Measurements from ENCODE around the gene MBIP.
A peak's percentile ranks its signal among the peaks of the same experiment; 100 is the strongest.

Gene MBIP

DNA sequence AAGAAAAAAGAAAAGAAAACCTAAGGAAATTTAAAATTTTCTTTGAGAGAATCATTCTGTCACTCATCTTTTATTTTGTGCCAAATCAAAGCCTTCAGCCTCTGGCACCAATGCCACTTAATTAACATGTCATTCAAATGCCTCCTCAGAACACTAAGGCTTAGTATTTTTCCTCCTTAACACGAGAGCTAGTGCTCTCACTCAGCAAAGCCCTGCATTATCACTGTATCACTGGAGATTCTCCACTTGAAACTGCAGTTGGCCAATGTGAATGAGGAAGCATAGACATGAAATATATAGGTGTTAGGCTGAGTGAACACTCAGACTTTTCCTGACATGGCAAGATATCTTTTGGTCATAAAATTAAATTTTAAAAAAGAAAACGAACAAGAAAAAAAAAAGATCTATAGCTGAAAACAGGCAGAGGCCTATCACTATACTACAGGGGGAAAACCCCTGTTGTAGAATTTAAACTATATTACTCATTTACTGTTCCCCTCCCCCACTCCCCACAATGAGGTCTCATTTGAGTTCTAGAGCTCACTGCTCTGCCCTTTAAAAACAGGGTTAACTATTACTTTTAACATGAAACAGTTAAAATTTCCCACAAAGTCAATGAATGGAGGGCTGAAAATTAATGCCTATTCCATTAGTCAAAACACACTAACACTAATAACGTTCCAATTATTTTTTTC lies 5.1 kb downstream of the MBIP start:
- no peak overlapping the region for H3K4me3 ChIP-seq (ENCODE audit: insufficient read depth, low read depth, low read length)
- H3K27me3 ChIP-seq (ENCODE audit: control insufficient read depth, insufficient read depth, low read length, poor library complexity, severe bottlenecking): no peaks in the 10 kb centered on the region
- no peaks in the 10 kb centered on the region for H3K9me3 ChIP-seq (ENCODE audit: control insufficient read depth, low read length)
- 44 to 45% methylated on average over 2 of the region's 3 CpGs for WGBS, 2 experiments
- peaks cover 12% of the 10 kb centered on the region for H3K36me3 ChIP-seq (ENCODE audit: control insufficient read depth, insufficient read depth, low read length)
- H3K27ac ChIP-seq (ENCODE audit: insufficient read depth, low read depth, low read length, poor library complexity, severe bottlenecking): peak overlapping the region; percentile 8
- H3K4me1 ChIP-seq (ENCODE audit: control insufficient read depth, insufficient read depth, low read length): peaks cover 33% of the 10 kb centered on the region

DNA sequence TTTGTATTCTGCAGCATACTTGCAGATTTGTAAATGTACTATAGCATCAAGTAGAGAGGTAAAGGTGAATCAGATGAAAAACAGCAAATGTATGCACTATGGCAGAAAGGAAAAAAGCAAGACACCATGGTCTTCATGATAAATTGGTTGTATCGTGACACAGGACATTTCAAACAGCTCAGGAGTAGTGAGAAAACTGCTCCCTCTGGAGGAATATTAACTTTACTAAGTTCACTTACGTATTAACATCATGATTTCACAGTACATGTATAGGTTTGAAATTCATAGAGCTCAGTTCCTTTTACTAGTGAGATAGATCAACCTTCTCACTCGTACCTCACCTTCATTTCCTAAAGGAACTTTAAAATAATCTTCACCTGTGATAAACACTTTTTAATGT lies 6.5 kb downstream of the MBIP start:
- Histone ChIP-seq H3K4me1 (ENCODE audit: control insufficient read depth, insufficient read depth, low read length) (peaks cover 33% of the 10 kb centered on the region), H3K4me3 (ENCODE audit: insufficient read depth, low read depth, low read length) (no peak overlapping the region), H3K27ac (ENCODE audit: insufficient read depth, low read depth, low read length, poor library complexity, severe bottlenecking) (no peak overlapping the region), H3K9me3 (ENCODE audit: control insufficient read depth, low read length) (no peaks in the 10 kb centered on the region), H3K27me3 (ENCODE audit: control insufficient read depth, insufficient read depth, low read length, poor library complexity, severe bottlenecking) (no peaks in the 10 kb centered on the region), H3K36me3 (ENCODE audit: control insufficient read depth, insufficient read depth, low read length) (peaks cover 23% of the 10 kb centered on the region)
- WGBS, 2 experiments: 88 to 91% methylated on average over 2 to 3 of the region's 3 CpGs

DNA sequence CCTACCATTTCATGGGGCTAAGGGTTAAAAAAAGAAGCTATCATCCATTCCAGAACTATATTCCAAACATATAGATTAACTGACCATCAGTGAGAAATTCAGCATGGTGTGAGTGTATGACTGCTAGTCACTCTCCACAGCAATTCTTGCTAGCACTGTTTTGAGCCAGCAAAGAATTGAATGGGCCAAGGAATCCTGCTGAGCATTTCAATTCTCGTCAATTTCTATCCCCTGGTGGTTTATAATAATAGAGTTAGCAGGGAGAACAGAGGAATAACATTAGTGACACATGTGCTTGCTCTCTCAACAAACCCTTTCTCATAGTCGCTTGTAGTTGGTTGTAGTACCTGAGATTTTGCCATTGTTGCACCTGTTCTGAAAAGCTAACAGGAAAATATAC lies 7.2 kb downstream of the MBIP start:
- Histone ChIP-seq H3K36me3 (ENCODE audit: control insufficient read depth, insufficient read depth, low read length) (peaks cover 27% of the 10 kb centered on the region), H3K27me3 (ENCODE audit: control insufficient read depth, insufficient read depth, low read length, poor library complexity, severe bottlenecking) (no peaks in the 10 kb centered on the region), H3K4me3 (ENCODE audit: insufficient read depth, low read depth, low read length) (no peak overlapping the region), H3K27ac (ENCODE audit: insufficient read depth, low read depth, low read length, poor library complexity, severe bottlenecking) (no peak overlapping the region), H3K4me1 (ENCODE audit: control insufficient read depth, insufficient read depth, low read length) (peaks cover 33% of the 10 kb centered on the region), H3K9me3 (ENCODE audit: control insufficient read depth, low read length) (no peaks in the 10 kb centered on the region)
- 0 to 15% methylated on average over 1 to 2 of the region's 2 CpGs for WGBS, 2 experiments

DNA sequence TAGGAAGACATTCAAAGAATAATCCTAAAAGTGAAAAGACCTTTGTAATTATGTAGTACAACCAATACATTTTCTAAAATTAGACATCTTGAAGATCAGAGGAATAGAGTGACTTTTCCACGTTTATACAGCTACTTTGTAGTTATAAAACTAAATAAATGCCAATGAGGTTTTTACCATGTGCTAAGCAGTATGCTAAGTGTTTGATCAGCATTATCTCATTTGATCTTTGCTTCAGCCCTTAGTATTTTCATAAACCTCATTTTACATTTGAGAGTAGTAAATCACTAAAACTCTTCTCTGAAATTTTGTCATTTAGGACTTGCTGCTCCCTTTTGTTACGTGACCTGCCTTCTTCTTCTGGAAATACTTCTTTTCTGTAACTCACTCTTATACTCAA lies 13.6 kb downstream of the MBIP start:
- Histone ChIP-seq H3K36me3 (ENCODE audit: control insufficient read depth, insufficient read depth, low read length) (peaks cover 49% of the 10 kb centered on the region), H3K9me3 (ENCODE audit: control insufficient read depth, low read length) (no peaks in the 10 kb centered on the region), H3K4me3 (ENCODE audit: insufficient read depth, low read depth, low read length) (no peak overlapping the region), H3K27me3 (ENCODE audit: control insufficient read depth, insufficient read depth, low read length, poor library complexity, severe bottlenecking) (no peaks in the 10 kb centered on the region), H3K4me1 (ENCODE audit: control insufficient read depth, insufficient read depth, low read length) (no peaks in the 10 kb centered on the region), H3K27ac (ENCODE audit: insufficient read depth, low read depth, low read length, poor library complexity, severe bottlenecking) (no peak overlapping the region)
- WGBS, 2 experiments: 86 to 98% methylated on average over 1 to 2 of the region's 2 CpGs

DNA sequence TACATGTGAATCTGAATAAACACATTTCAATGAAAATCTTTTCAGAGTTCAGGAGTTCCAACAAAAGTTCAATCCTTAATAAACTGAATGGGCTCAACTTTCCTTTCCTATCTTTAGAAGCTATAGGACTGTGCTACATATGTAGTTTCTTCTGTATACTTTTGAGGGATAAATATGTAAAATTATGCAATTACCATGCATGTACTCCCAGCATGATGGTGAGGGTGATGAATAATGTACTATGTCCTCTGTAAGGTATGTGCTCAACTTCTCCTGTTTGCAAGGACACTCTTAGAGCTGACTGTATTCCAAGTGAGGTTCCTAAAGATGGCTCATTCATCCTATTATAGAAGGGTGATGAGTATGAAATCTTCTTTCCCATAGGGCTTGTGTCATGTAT lies 15.5 kb downstream of the MBIP start:
- H3K36me3 ChIP-seq (ENCODE audit: control insufficient read depth, insufficient read depth, low read length): peaks cover 37% of the 10 kb centered on the region
- no peaks in the 10 kb centered on the region for H3K9me3 ChIP-seq (ENCODE audit: control insufficient read depth, low read length)
- H3K4me3 ChIP-seq (ENCODE audit: insufficient read depth, low read depth, low read length): no peak overlapping the region
- no peaks in the 10 kb centered on the region for H3K27me3 ChIP-seq (ENCODE audit: control insufficient read depth, insufficient read depth, low read length, poor library complexity, severe bottlenecking)
- no peaks in the 10 kb centered on the region for H3K4me1 ChIP-seq (ENCODE audit: control insufficient read depth, insufficient read depth, low read length)
- no peak overlapping the region for H3K27ac ChIP-seq (ENCODE audit: insufficient read depth, low read depth, low read length, poor library complexity, severe bottlenecking)

DNA sequence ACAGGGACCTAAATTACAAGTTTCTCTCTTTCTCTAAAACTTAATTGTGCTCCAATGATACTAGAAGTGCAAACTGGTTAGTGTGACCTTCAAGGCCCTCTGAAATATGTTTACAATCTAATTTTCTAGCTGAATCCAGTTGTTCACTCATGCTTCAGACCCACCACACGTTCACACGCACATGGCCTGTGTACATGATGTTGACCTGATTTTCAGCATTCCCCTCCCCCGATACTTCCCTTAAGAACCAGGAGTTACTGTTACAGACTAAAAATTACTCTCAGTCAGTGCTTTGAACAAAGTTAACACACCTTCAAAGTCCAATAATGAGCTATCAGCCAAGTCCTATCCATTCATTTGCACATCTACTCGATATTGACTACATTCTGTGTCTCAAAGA lies 16.5 kb downstream of the MBIP start:
- no peak overlapping the region for H3K27ac ChIP-seq (ENCODE audit: insufficient read depth, low read depth, low read length, poor library complexity, severe bottlenecking)
- 69 to 71% methylated on average over 4 of the region's 4 CpGs for WGBS, 2 experiments
- H3K4me3 ChIP-seq (ENCODE audit: insufficient read depth, low read depth, low read length): no peak overlapping the region
- H3K9me3 ChIP-seq (ENCODE audit: control insufficient read depth, low read length): no peaks in the 10 kb centered on the region
- H3K27me3 ChIP-seq (ENCODE audit: control insufficient read depth, insufficient read depth, low read length, poor library complexity, severe bottlenecking): no peaks in the 10 kb centered on the region
- H3K4me1 ChIP-seq (ENCODE audit: control insufficient read depth, insufficient read depth, low read length): no peaks in the 10 kb centered on the region
- H3K36me3 ChIP-seq (ENCODE audit: control insufficient read depth, insufficient read depth, low read length): peaks cover 31% of the 10 kb centered on the region

DNA sequence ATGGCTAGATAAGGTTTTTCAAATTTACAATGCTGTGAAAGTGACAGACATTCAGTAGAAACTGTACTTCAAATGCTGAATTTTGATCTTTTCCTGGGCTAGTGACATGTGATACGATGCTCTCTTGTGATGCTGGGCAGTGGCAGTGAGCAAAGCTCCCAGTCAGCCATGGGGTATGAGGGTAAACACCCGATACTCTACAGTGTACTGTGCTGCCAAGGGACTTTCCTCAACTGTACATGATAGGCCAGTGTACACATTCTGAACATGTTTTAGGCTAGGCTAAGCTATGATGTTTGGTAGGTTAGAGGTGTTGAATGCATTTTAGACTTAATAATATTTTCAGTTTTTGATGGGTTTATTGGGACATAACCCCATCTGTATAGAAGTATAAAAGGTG lies 17.6 kb downstream of the MBIP start:
- H3K27ac ChIP-seq (ENCODE audit: insufficient read depth, low read depth, low read length, poor library complexity, severe bottlenecking): no peak overlapping the region
- no peak overlapping the region for H3K4me3 ChIP-seq (ENCODE audit: insufficient read depth, low read depth, low read length)
- H3K36me3 ChIP-seq (ENCODE audit: control insufficient read depth, insufficient read depth, low read length): peaks cover 34% of the 10 kb centered on the region
- H3K9me3 ChIP-seq (ENCODE audit: control insufficient read depth, low read length): no peaks in the 10 kb centered on the region
- no peaks in the 10 kb centered on the region for H3K27me3 ChIP-seq (ENCODE audit: control insufficient read depth, insufficient read depth, low read length, poor library complexity, severe bottlenecking)
- no peaks in the 10 kb centered on the region for H3K4me1 ChIP-seq (ENCODE audit: control insufficient read depth, insufficient read depth, low read length)
- 96 to 98% methylated on average over 2 of the region's 2 CpGs for WGBS, 2 experiments

DNA sequence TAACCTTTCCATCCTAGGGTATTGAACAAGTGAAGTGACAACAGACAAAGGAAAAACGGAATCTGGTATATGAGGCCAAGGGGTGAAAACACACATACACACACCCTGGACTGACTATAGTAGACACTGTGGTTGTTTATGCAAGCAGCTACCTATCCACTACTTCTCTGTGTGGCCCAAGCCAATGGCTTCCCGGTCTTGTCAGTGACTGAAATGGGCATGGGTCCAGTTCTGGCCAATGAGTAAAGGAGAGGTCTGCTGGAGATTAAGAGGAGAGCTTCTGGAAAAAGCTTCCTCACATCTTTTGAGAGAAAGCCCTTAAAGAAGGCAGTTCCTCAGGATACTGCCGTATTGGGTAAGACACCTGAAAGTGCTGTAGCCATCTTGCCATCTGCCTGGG lies 19.3 kb downstream of the MBIP start:
- Histone ChIP-seq H3K36me3 (ENCODE audit: control insufficient read depth, insufficient read depth, low read length) (peaks cover 38% of the 10 kb centered on the region), H3K27ac (ENCODE audit: insufficient read depth, low read depth, low read length, poor library complexity, severe bottlenecking) (no peak overlapping the region), H3K4me3 (ENCODE audit: insufficient read depth, low read depth, low read length) (no peak overlapping the region), H3K27me3 (ENCODE audit: control insufficient read depth, insufficient read depth, low read length, poor library complexity, severe bottlenecking) (no peaks in the 10 kb centered on the region), H3K9me3 (ENCODE audit: control insufficient read depth, low read length) (no peaks in the 10 kb centered on the region), H3K4me1 (ENCODE audit: control insufficient read depth, insufficient read depth, low read length) (no peaks in the 10 kb centered on the region)
- 88 to 91% methylated on average over 2 to 3 of the region's 3 CpGs for WGBS, 2 experiments

DNA sequence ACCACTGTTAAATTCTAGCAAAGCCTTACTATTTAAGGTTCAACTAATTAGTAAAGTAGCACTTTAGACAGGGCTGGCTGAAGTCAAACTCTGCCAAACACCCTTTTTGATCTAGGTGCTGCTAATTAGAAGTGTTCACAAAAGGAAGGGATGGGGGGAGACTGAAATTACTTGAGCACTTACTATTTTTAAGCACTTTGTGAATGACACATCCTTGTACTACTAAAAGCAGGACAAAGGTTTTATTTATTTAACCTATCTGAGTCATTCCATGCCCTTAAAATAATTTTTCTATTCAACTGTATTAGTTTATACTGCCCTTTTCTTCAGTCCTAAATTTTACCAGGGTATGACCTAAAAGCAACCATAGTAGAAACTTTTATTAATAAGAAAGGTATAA lies 20.1 kb downstream of the MBIP start:
- H3K4me1 ChIP-seq (ENCODE audit: control insufficient read depth, insufficient read depth, low read length): no peaks in the 10 kb centered on the region
- no peak overlapping the region for H3K27ac ChIP-seq (ENCODE audit: insufficient read depth, low read depth, low read length, poor library complexity, severe bottlenecking)
- H3K27me3 ChIP-seq (ENCODE audit: control insufficient read depth, insufficient read depth, low read length, poor library complexity, severe bottlenecking): no peaks in the 10 kb centered on the region
- H3K9me3 ChIP-seq (ENCODE audit: control insufficient read depth, low read length): no peaks in the 10 kb centered on the region
- H3K36me3 ChIP-seq (ENCODE audit: control insufficient read depth, insufficient read depth, low read length): peaks cover 31% of the 10 kb centered on the region
- no peak overlapping the region for H3K4me3 ChIP-seq (ENCODE audit: insufficient read depth, low read depth, low read length)

DNA sequence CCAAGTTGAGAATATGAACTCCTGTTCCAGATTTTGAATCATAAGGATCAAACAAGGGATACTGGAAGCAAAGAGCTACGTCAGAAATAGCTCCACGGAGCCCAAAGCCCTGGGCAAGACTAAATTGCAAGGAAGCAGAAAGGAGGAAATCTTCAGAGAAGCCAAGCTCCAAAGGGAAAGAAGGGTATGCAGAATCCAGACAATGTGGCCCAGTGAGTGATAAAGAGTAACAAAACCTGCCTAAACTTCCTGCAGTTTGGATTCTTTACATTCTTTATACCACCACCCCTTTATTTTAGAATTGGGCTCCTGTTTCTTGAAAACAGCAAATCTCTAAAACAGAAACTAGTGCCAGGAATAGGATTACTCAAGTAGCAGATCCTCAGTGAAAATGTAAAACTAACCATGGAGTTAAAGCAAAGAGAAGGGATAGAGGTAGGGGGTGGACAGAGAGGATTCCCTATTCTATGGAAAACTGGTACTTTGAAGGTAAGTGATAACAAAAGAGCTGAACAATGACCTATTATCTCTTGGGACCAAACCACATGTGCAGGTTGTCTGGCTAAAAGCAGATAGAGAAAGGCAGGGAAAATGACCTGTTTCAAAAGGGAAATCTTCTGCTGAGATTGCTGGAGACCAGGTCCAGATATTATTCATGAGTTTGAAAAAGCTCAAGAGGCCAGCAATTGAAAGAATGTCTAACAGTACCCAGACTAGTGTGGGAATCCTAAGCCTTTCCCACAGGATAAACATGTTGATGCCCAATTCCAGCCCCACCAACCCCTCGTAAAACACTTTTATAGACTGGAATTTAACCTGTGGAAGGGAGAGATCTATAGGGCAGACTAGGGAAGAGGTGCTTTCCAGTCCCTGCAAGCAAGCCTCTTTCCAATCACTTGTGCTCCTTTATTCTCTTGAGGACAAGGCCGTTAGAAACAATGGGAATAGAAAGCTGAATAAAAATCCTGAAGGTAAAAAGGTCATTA lies 24.5 kb downstream of the MBIP start:
- no peak overlapping the region for H3K27ac ChIP-seq (ENCODE audit: insufficient read depth, low read depth, low read length, poor library complexity, severe bottlenecking)
- peaks cover 18% of the 10 kb centered on the region for H3K36me3 ChIP-seq (ENCODE audit: control insufficient read depth, insufficient read depth, low read length)

More for the DNA sequence above, 24.5 kb downstream of the MBIP start:
- H3K4me1 ChIP-seq (ENCODE audit: control insufficient read depth, insufficient read depth, low read length): peaks cover 2% of the 10 kb centered on the region
- 53 to 60% methylated on average over 4 of the region's 4 CpGs for WGBS, 2 experiments
- H3K9me3 ChIP-seq (ENCODE audit: control insufficient read depth, low read length): no peaks in the 10 kb centered on the region
- no peak overlapping the region for H3K4me3 ChIP-seq (ENCODE audit: insufficient read depth, low read depth, low read length)
- H3K27me3 ChIP-seq (ENCODE audit: control insufficient read depth, insufficient read depth, low read length, poor library complexity, severe bottlenecking): no peaks in the 10 kb centered on the region
